GM23338 (cell line): ENCODE results near the gene UNC5B. TPM values are rescaled to one million over a fixed set of nuclear protein-coding genes. Genes with fewer than 3 reads are reported as not detected.

Experiments used
- ATAC-seq: fragments of 200-7000 bp; cut with Tn5 transposase; 3 replicates; pipeline ENCODE4 v1.9.1; 2020
- DNase-seq: peaks from one replicate; pipeline ENCODE4 v3.0.0-alpha.2; 2015; ENCODE audit warnings: low spot score
- H2AFZ ChIP-seq: fragments of 200-600 bp; sonication (generic); 2 replicates; pipeline ENCODE4 v1.8.0; 2016; ENCODE audit warnings: antibody characterized with exemption, mild to moderate bottlenecking, moderate library complexity
- H3F3A ChIP-seq: fragments of 200-600 bp; sonication (generic); replicated peaks from 2 replicates; pipeline ENCODE4 v1.8.0; 2017; ENCODE audit warnings: antibody characterized with exemption, mixed run types, low read depth
- H3K27ac ChIP-seq: fragments of 200-600 bp; sonication (generic); 2 replicates; pipeline ENCODE4 v1.6.1; 2016; ENCODE audit warnings: low read depth
- H3K27me3 ChIP-seq: fragments of 200-600 bp; sonication (generic); 2 replicates; pipeline ENCODE4 v1.8.0; 2016; ENCODE audit warnings: mild to moderate bottlenecking, mixed run types, moderate library complexity; ENCODE audit not compliant: insufficient read depth
- H3K36me3 ChIP-seq: fragments of 200-600 bp; sonication (generic); 2 replicates; pipeline ENCODE4 v1.8.0; 2016; ENCODE audit warnings: mild to moderate bottlenecking; ENCODE audit not compliant: insufficient read depth
- H3K4me1 ChIP-seq: fragments of 200-600 bp; sonication (generic); 2 replicates; pipeline ENCODE4 v1.8.0; 2016; ENCODE audit warnings: mild to moderate bottlenecking, moderate library complexity; ENCODE audit not compliant: insufficient read depth
- H3K4me2 ChIP-seq: fragments of 200-600 bp; sonication (generic); 2 replicates; pipeline ENCODE4 v1.7.1; 2017; ENCODE audit warnings: mixed run types
- H3K4me3 ChIP-seq: fragments of 200-600 bp; sonication (generic); 2 replicates; pipeline ENCODE4 v1.6.1; 2016; ENCODE audit warnings: mixed run types
- H3K79me2 ChIP-seq: fragments of 200-600 bp; sonication (generic); replicated peaks from 2 replicates; pipeline ENCODE4 v1.8.0; 2017; ENCODE audit warnings: mild to moderate bottlenecking; ENCODE audit not compliant: insufficient read depth
- H3K9me2 ChIP-seq: fragments of 200-600 bp; sonication (generic); 2 replicates; pipeline ENCODE4 v1.8.0; 2017; ENCODE audit not compliant: insufficient read depth
- H4K20me1 ChIP-seq: fragments of 200-600 bp; sonication (generic); replicated peaks from 2 replicates; pipeline ENCODE4 v1.8.0; 2017; ENCODE audit warnings: mild to moderate bottlenecking; ENCODE audit not compliant: insufficient read depth
- H3K27ac Mint-ChIP-seq: 2 replicates; pipeline ENCODE4 v1.8.0; 2020; ENCODE audit warnings: inconsistent platforms, mild to moderate bottlenecking, moderate library complexity, mixed read lengths
- H3K27me3 Mint-ChIP-seq: 3 replicates; pipeline ENCODE4 v1.8.0; 2022; ENCODE audit warnings: low read depth, mild to moderate bottlenecking, moderate library complexity, mixed read lengths, inconsistent platforms; ENCODE audit not compliant: insufficient read depth, poor library complexity
- H3K36me3 Mint-ChIP-seq: 3 replicates; pipeline ENCODE4 v1.8.0; 2021; ENCODE audit warnings: low read depth, mild to moderate bottlenecking, inconsistent platforms, moderate library complexity, mixed read lengths
- H3K4me1 Mint-ChIP-seq: 3 replicates; pipeline ENCODE4 v1.8.0; 2020; ENCODE audit warnings: mild to moderate bottlenecking, inconsistent platforms, mixed read lengths
- H3K4me3 Mint-ChIP-seq: 3 replicates; pipeline ENCODE4 v1.8.0; 2021; ENCODE audit warnings: moderate library complexity, mild to moderate bottlenecking, inconsistent platforms, mixed read lengths
- H3K9me3 Mint-ChIP-seq: 3 replicates; pipeline ENCODE4 v1.8.0; 2020; ENCODE audit warnings: moderate library complexity, mild to moderate bottlenecking, inconsistent platforms, mixed read lengths
- CREB1 ChIP-seq: fragments of 250-450 bp; sonication (Bioruptor Pico); IDR thresholded peaks from 2 replicates; pipeline ENCODE4 v1.5.0; 2020; ENCODE audit warnings: low read depth, mild to moderate bottlenecking, moderate library complexity
- EZH2 ChIP-seq: fragments of 200-600 bp; sonication (generic); IDR thresholded peaks from one replicate; pipeline ENCODE4 v1.8.0; 2017; ENCODE audit warnings: antibody characterized with exemption, mild to moderate bottlenecking, low read depth; ENCODE audit not compliant: unreplicated experiment
- EZH2phosphoT487 ChIP-seq: fragments of 200-600 bp; sonication (generic); IDR thresholded peaks from one replicate; pipeline ENCODE4 v1.8.1; 2018; ENCODE audit warnings: antibody characterized with exemption; ENCODE audit not compliant: unreplicated experiment
- JUNB ChIP-seq: IDR thresholded peaks from one replicate; pipeline ENCODE4 v1.6.1; 2016; ENCODE audit warnings: antibody characterized with exemption; ENCODE audit not compliant: unreplicated experiment
- NANOG ChIP-seq: IDR thresholded peaks from 2 replicates; pipeline ENCODE4 v1.6.1; 2016; ENCODE audit warnings: antibody characterized with exemption, borderline replicate concordance
- POLR2AphosphoS5 ChIP-seq: IDR thresholded peaks from 2 replicates; pipeline ENCODE4 v1.6.1; 2016; ENCODE audit warnings: antibody characterized with exemption, low read depth
- STAT1 ChIP-seq: IDR thresholded peaks from one replicate; pipeline ENCODE4 v1.6.1; 2016; ENCODE audit warnings: antibody characterized with exemption; ENCODE audit not compliant: unreplicated experiment
- ZNF114 ChIP-seq: fragments of 250-450 bp; sonication (Bioruptor Pico); IDR thresholded peaks from 2 replicates; pipeline ENCODE4 v1.5.0; 2020; ENCODE audit warnings: mild to moderate bottlenecking, moderate library complexity
- ZNF331 ChIP-seq: fragments of 250-450 bp; sonication (Bioruptor Pico); IDR thresholded peaks from 2 replicates; pipeline ENCODE4 v1.5.0; 2020; ENCODE audit warnings: low read depth, mild to moderate bottlenecking, moderate library complexity
- polyA plus RNA-seq: library from polyadenylated mRNA; unstranded; fragments of >200 nt; fragmentation: Nextera tagmentation; extraction: Ambion mirVana; gene quantifications from 2 replicates; pipeline ENCODE4 v1.2.1, GENCODE V29; 2016
- total RNA-seq: library from RNA; depleted of rRNA; stranded (reverse); fragments of >200 nt; shearing (Covaris generic); gene quantifications from 2 replicates; pipeline ENCODE4 v1.2.3, GENCODE V29; 2014
- TF ChIP-seq, protein P1 (sequence below): IDR thresholded peaks from 2 replicates; pipeline ENCODE4 v1.6.1; 2016; ENCODE audit warnings: antibody characterized with exemption
- TF ChIP-seq, protein P2 (sequence below): fragments of 250-450 bp; sonication (Bioruptor Pico); IDR thresholded peaks from 2 replicates; pipeline ENCODE4 v1.5.0; 2020; ENCODE audit warnings: mild to moderate bottlenecking, moderate library complexity
- TF ChIP-seq, protein P3 (sequence below): IDR thresholded peaks from one replicate; pipeline ENCODE4 v1.6.1; 2018; ENCODE audit warnings: antibody characterized with exemption; ENCODE audit not compliant: unreplicated experiment
- TF ChIP-seq, protein P4 (sequence below), 2 experiments: fragments of 200-600 bp in 1 of 2; sonication (generic) in 1 of 2; conservative IDR thresholded peaks; 2 replicates each; pipeline versions ENCODE4 v1.5.1 to v1.6.1; 2016 to 2017; ENCODE audit warnings: antibody characterized with exemption in 2 of 2, low read depth in 2 of 2, mild to moderate bottlenecking in 2 of 2, moderate library complexity in 1 of 2

UNC5B gene
- total and polyA plus RNA-seq, 2 experiments from 2014 or later: 8.0 to 31.2 TPM

DNA sequence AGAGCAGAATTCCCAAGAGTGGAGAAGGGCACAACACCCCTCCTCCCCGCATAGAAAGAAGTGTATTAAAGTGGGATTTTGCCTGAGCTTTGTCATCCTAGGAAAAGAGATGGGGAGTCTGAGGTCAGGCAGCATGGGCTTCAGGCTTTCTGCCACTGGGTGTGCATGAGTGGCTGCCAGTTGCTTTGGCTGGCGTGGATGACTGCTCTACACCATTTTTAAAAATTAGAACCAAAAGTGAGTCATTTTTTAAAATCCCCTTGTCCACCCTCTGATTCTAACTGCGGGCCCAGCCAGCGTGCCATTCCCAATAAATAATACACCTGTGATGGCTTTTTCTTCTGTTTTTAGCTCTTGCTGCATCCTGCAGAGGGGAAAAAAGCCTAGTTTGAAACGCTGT is 120.1 kb downstream of the UNC5B start:
- H3K9me2 ChIP-seq: no peaks in the 10 kb centered on the region
- no peak overlapping the region for H3K27ac ChIP-seq
- H3K4me1 Mint-ChIP-seq: peaks cover 28% of the 10 kb centered on the region
- peaks cover 13% of the 10 kb centered on the region for H3K36me3 Mint-ChIP-seq
- no peaks in the 10 kb centered on the region for H4K20me1 ChIP-seq
- no peak for ATAC-seq
- H3K27me3 Mint-ChIP-seq: peaks cover 15% of the 10 kb centered on the region
- H3K27ac Mint-ChIP-seq: 0 out of 2 replicates have a peak overlapping the region, but pooled peaks have one; percentile 9
- no peaks in the 10 kb centered on the region for H3K9me3 Mint-ChIP-seq
- no peaks in the 10 kb centered on the region for H3K79me2 ChIP-seq
- H3K4me3 Mint-ChIP-seq: no peak overlapping the region
- H3K4me1 ChIP-seq: no peaks in the 10 kb centered on the region; the same call in 1 of the 2 replicates
- no peak overlapping the region for H3K4me2 ChIP-seq
- no peak overlapping the region for H3K4me3 ChIP-seq
- no peak overlapping the region for H2AFZ ChIP-seq
- no peak for TF ChIP-seq ZNF114
- TF ChIP-seq POLR2AphosphoS5: no peak
- TF ChIP-seq, protein P1, sequence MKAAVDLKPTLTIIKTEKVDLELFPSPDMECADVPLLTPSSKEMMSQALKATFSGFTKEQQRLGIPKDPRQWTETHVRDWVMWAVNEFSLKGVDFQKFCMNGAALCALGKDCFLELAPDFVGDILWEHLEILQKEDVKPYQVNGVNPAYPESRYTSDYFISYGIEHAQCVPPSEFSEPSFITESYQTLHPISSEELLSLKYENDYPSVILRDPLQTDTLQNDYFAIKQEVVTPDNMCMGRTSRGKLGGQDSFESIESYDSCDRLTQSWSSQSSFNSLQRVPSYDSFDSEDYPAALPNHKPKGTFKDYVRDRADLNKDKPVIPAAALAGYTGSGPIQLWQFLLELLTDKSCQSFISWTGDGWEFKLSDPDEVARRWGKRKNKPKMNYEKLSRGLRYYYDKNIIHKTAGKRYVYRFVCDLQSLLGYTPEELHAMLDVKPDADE: no peak
- TF ChIP-seq NANOG: no peak
- no peak for TF ChIP-seq STAT1
- TF ChIP-seq EZH2: no peak
- TF ChIP-seq, protein P2, sequence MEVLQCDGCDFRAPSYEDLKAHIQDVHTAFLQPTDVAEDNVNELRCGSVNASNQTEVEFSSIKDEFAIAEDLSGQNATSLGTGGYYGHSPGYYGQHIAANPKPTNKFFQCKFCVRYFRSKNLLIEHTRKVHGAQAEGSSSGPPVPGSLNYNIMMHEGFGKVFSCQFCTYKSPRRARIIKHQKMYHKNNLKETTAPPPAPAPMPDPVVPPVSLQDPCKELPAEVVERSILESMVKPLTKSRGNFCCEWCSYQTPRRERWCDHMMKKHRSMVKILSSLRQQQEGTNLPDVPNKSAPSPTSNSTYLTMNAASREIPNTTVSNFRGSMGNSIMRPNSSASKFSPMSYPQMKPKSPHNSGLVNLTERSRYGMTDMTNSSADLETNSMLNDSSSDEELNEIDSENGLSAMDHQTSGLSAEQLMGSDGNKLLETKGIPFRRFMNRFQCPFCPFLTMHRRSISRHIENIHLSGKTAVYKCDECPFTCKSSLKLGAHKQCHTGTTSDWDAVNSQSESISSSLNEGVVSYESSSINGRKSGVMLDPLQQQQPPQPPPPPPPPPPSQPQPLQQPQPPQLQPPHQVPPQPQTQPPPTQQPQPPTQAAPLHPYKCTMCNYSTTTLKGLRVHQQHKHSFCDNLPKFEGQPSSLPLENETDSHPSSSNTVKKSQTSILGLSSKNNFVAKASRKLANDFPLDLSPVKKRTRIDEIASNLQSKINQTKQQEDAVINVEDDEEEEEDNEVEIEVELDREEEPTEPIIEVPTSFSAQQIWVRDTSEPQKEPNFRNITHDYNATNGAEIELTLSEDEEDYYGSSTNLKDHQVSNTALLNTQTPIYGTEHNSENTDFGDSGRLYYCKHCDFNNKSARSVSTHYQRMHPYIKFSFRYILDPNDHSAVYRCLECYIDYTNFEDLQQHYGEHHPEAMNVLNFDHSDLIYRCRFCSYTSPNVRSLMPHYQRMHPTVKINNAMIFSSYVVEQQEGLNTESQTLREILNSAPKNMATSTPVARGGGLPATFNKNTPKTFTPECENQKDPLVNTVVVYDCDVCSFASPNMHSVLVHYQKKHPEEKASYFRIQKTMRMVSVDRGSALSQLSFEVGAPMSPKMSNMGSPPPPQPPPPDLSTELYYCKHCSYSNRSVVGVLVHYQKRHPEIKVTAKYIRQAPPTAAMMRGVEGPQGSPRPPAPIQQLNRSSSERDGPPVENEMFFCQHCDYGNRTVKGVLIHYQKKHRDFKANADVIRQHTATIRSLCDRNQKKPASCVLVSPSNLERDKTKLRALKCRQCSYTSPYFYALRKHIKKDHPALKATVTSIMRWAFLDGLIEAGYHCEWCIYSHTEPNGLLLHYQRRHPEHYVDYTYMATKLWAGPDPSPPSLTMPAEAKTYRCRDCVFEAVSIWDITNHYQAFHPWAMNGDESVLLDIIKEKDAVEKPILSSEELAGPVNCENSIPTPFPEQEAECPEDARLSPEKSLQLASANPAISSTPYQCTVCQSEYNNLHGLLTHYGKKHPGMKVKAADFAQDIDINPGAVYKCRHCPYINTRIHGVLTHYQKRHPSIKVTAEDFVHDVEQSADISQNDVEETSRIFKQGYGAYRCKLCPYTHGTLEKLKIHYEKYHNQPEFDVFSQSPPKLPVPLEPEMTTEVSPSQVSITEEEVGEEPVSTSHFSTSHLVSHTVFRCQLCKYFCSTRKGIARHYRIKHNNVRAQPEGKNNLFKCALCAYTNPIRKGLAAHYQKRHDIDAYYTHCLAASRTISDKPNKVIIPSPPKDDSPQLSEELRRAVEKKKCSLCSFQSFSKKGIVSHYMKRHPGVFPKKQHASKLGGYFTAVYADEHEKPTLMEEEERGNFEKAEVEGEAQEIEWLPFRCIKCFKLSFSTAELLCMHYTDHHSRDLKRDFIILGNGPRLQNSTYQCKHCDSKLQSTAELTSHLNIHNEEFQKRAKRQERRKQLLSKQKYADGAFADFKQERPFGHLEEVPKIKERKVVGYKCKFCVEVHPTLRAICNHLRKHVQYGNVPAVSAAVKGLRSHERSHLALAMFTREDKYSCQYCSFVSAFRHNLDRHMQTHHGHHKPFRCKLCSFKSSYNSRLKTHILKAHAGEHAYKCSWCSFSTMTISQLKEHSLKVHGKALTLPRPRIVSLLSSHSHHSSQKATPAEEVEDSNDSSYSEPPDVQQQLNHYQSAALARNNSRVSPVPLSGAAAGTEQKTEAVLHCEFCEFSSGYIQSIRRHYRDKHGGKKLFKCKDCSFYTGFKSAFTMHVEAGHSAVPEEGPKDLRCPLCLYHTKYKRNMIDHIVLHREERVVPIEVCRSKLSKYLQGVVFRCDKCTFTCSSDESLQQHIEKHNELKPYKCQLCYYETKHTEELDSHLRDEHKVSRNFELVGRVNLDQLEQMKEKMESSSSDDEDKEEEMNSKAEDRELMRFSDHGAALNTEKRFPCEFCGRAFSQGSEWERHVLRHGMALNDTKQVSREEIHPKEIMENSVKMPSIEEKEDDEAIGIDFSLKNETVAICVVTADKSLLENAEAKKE: no peak
- TF ChIP-seq, protein P3, sequence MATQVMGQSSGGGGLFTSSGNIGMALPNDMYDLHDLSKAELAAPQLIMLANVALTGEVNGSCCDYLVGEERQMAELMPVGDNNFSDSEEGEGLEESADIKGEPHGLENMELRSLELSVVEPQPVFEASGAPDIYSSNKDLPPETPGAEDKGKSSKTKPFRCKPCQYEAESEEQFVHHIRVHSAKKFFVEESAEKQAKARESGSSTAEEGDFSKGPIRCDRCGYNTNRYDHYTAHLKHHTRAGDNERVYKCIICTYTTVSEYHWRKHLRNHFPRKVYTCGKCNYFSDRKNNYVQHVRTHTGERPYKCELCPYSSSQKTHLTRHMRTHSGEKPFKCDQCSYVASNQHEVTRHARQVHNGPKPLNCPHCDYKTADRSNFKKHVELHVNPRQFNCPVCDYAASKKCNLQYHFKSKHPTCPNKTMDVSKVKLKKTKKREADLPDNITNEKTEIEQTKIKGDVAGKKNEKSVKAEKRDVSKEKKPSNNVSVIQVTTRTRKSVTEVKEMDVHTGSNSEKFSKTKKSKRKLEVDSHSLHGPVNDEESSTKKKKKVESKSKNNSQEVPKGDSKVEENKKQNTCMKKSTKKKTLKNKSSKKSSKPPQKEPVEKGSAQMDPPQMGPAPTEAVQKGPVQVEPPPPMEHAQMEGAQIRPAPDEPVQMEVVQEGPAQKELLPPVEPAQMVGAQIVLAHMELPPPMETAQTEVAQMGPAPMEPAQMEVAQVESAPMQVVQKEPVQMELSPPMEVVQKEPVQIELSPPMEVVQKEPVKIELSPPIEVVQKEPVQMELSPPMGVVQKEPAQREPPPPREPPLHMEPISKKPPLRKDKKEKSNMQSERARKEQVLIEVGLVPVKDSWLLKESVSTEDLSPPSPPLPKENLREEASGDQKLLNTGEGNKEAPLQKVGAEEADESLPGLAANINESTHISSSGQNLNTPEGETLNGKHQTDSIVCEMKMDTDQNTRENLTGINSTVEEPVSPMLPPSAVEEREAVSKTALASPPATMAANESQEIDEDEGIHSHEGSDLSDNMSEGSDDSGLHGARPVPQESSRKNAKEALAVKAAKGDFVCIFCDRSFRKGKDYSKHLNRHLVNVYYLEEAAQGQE: no peak
- TF ChIP-seq, protein P4, sequence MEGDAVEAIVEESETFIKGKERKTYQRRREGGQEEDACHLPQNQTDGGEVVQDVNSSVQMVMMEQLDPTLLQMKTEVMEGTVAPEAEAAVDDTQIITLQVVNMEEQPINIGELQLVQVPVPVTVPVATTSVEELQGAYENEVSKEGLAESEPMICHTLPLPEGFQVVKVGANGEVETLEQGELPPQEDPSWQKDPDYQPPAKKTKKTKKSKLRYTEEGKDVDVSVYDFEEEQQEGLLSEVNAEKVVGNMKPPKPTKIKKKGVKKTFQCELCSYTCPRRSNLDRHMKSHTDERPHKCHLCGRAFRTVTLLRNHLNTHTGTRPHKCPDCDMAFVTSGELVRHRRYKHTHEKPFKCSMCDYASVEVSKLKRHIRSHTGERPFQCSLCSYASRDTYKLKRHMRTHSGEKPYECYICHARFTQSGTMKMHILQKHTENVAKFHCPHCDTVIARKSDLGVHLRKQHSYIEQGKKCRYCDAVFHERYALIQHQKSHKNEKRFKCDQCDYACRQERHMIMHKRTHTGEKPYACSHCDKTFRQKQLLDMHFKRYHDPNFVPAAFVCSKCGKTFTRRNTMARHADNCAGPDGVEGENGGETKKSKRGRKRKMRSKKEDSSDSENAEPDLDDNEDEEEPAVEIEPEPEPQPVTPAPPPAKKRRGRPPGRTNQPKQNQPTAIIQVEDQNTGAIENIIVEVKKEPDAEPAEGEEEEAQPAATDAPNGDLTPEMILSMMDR (conservative IDR thresholded peaks at IDR 0.05; ENCODE audit: low read depth in 2 of 2): no peak
- no peak for TF ChIP-seq ZNF331
- TF ChIP-seq CREB1 (CRISPR knock-in tag): no peak
- TF ChIP-seq JUNB: no peak
- no peak for TF ChIP-seq EZH2phosphoT487
- no peaks in the 10 kb centered on the region for H3F3A ChIP-seq
- no peak for DNase-seq
- no peaks in the 10 kb centered on the region; the same call in 1 of the 2 replicates for H3K36me3 ChIP-seq
- no peaks in the 10 kb centered on the region for H3K27me3 ChIP-seq
